Subcutaneous abdominal adipose tissue (tissue), 5 donors: Measurements from ENCODE around the gene SCAMP3.
"Not testable (repeated sequence)": the region's sequence is repeated elsewhere in the genome, so short reads cannot be mapped to it uniquely, and the experiment has no call there.

ENCODE experiments used
- H3K27ac ChIP-seq: one replicate; pipeline ENCODE4 v1.7.0; 2013; ENCODE audit warnings: low read depth, mild to moderate bottlenecking, inconsistent platforms, low read length, moderate library complexity
- H3K27me3 ChIP-seq, 5 donors: one replicate each; pipeline ENCODE4 v1.7.0; 2013; ENCODE audit warnings: low read length in 5 of 5, inconsistent platforms in 1 of 5; ENCODE audit not compliant: control insufficient read depth in 5 of 5, insufficient read depth in 4 of 5
- H3K36me3 ChIP-seq, 5 donors: one replicate each; pipeline ENCODE4 v1.7.0; 2013; ENCODE audit warnings: low read length in 5 of 5; ENCODE audit not compliant: control insufficient read depth in 5 of 5, insufficient read depth in 5 of 5
- H3K4me1 ChIP-seq, 5 donors: one replicate each; pipeline ENCODE4 v1.7.0; 2013; ENCODE audit warnings: low read length in 5 of 5, mild to moderate bottlenecking in 3 of 5, moderate library complexity in 1 of 5; ENCODE audit not compliant: control insufficient read depth in 5 of 5, insufficient read depth in 5 of 5
- H3K4me3 ChIP-seq, 5 donors: one replicate each; pipeline ENCODE4 v1.7.0; 2013; ENCODE audit warnings: low read length in 5 of 5, low read depth in 1 of 5
- H3K9ac ChIP-seq, 5 donors: one replicate each; pipeline ENCODE4 v1.7.0; 2013; ENCODE audit warnings: low read length in 5 of 5, mild to moderate bottlenecking in 4 of 5, moderate library complexity in 3 of 5
- H3K9me3 ChIP-seq, 5 donors: one replicate each; pipeline ENCODE4 v1.7.0; 2013; ENCODE audit warnings: low read length in 5 of 5; ENCODE audit not compliant: control insufficient read depth in 5 of 5
- donor health status: healthy.
- donor health status: healthy.
- donor health status: healthy.
- donor health status: healthy.
- donor health status: healthy.

Gene SCAMP3

DNA sequence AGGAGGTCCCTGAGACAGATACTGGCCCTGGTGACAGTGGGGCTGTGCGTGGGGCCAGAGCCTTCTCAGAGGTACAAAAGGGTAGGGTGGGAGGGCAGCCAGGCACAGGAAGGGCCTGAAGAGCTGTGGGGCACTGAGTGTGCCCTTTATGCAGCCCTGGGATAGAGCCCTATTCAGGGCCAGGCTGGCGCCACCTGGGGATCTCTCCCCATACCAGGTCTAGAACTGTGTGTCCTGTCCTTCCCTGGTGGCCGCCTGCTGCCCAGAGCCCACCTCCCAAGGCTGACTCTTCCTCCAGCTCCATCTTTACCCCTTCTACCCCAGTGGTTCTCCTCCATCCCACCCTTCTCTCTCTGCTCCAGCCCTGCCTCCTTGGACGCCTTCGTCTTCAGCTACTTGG, 28.7 kb downstream of the SCAMP3 start:
- H3K4me3 ChIP-seq, H3K9ac ChIP-seq, H3K27ac ChIP-seq, H3K27me3 ChIP-seq, H3K9me3 ChIP-seq, H3K4me1 ChIP-seq: not testable (repeated sequence)
- H3K36me3 ChIP-seq, result peaks cover 0 to 29% (median 22%) of the 10 kb centered on the region in 5 donors

DNA sequence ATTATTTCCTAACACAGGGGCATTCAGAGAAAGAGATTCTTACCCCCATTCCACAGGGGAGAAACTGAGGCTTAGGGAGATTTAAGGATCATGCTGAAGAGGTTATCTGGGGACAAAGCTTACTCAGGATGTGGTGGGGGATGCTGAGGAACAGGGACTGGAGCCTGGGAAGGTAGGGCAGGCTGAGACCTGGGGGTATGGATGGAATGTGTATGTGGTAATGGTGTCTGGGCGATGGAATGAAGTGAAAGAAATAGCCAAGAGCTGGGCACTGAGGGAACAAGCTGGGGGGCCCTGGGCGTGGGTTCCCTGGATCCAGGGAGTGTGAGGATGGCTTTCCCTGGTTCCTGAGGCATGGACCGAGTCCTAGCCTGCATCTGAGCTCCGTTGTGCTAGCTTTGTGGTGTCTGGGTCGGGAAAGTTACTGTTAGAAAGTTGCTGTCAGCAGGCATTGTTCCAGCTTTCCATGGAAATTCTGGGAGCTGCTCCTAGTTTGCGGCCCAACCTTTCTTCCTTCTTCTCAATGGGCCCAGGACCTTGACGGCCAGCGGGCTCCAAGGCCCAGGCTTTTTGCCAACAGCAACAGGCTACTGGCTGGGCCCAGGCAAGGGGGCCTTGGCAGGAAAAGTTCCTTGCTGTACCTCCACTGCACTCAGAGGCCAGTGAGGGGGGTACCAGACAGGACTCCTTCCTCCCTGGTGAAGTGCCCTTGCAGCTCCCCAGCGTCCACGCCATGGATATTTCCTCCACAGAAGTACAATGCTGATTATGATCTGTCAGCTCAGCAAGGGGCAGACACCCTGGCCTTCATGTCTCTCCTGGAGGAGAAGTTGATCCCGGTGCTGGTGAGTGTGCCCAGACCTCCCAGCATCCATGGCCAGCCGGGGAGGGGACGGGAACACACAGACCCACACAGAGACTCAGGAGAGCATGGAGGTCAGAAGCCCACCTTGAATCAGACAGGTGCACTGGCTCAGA, 29.9 kb downstream of the SCAMP3 start:
- H3K9ac ChIP-seq, H3K9me3 ChIP-seq, H3K27ac ChIP-seq, H3K27me3 ChIP-seq, H3K4me3 ChIP-seq: not testable (repeated sequence)
- Histone ChIP-seq H3K36me3 (peaks cover 0 to 21% (median 18%) of the 10 kb centered on the region in 5 donors), H3K4me1 (peaks cover 5 to 11% (median 6%) of the 10 kb centered on the region in 5 donors)

DNA sequence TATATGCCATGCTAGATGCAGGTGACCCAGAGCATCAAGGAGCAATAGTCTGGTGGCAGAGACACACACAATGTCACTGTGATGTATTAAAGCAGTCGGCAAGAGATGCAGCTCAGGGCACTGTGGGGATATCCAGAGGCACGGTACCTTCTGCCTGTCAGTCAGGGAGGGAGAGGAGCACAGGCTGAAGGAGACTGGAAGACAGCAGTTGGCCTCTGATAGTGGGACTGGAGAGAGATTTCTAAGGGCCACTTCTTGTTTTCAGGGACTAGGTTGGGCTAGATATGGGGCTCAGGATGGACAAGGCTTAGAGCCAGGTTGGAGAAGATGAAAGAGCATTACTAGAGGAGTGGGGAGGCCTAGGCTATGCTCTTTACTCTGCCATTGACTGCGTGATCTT, 30.9 kb downstream of the SCAMP3 start:
- H3K9me3 ChIP-seq, H3K27me3 ChIP-seq, H3K9ac ChIP-seq, H3K4me3 ChIP-seq, H3K27ac ChIP-seq: not testable (repeated sequence)
- Histone ChIP-seq H3K36me3 (peaks cover 0 to 11% (median 9%) of the 10 kb centered on the region in 5 donors), H3K4me1 (peaks cover 7 to 20% (median 14%) of the 10 kb centered on the region in 5 donors)

DNA sequence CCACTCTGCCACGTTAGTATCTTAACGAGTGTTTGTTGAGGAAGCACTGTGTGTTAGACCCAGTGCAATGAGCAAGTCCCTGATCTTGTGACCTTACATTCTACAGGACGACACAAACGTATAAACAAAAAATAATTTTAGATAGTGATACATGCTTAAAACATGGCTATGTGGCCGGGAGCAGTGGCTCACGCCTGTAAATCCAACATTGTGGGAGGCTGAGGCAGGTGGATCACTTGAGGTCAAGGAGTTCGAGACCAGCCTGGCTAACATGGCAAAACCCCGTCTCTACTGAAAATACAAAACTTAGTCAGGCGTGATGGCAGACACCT, 34.1 kb downstream of the SCAMP3 start:
- H3K4me1 ChIP-seq, result peaks cover 8 to 31% (median 17%) of the 10 kb centered on the region in 5 donors
- H3K4me3 ChIP-seq, result peak overlapping the region; percentile 64 to 90 (median 80)
- no peaks in the 10 kb centered on the region for H3K9me3 ChIP-seq

DNA sequence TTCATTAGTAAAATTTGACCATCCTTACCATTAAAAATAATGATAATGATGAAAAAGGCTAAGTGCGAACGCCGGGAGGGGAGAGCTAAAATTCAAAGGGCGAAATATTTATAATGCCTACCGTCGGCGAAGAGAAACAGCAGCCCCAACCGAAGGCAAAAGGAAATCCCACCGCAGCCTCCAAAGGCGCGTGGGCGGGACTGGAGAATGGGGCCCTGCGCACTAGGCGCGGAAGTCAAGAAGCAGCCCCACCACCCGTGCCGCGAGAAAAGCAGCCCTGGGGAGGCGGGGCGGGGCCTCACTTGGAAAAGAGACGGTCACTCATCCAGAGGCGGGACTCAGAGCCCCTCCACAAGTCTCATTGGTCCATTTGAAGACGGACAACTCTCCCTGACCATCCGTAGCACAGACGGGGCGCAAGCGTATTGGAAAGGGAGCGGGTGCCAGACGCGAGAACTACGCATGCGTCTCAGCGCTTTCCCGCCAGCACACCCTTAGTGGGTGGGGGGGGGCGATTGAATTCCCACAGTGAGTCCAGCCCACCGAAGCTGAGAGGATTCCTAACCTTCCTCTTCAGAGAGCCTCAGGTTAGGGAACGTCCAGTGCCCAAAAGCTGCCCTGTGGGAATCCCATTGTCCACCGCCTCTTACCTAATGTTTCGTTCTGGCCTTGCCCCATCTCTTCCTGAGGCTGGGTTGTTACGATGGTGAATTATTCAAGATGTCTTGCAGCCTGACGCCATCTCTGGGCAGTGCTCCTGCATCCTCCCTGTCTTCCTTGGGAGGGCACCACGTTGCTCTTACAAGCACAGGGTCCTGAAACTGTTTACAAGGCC, 34.7 kb downstream of the SCAMP3 start:
- H3K27ac ChIP-seq, result peak overlapping the region; percentile 81
- H3K27me3 ChIP-seq, result no peaks in the 10 kb centered on the region
- peak overlapping the region; percentile 64 to 90 (median 80) for H3K4me3 ChIP-seq
- H3K9me3 ChIP-seq, result no peaks in the 10 kb centered on the region
- no peaks in the 10 kb centered on the region for H3K36me3 ChIP-seq
- H3K4me1 ChIP-seq, result peaks cover 8 to 31% (median 17%) of the 10 kb centered on the region in 5 donors
- peak overlapping the region in 4 of 5 donors; percentile 72 to 83 (median 78) for H3K9ac ChIP-seq

More for the DNA sequence above, 34.1 kb downstream of the SCAMP3 start:
- H3K9ac ChIP-seq, result peak overlapping the region in 4 of 5 donors; percentile 69 to 83 (median 76)
- H3K36me3 ChIP-seq, result no peaks in the 10 kb centered on the region
- peak overlapping the region; percentile 60 for H3K27ac ChIP-seq
- no peaks in the 10 kb centered on the region for H3K27me3 ChIP-seq

DNA sequence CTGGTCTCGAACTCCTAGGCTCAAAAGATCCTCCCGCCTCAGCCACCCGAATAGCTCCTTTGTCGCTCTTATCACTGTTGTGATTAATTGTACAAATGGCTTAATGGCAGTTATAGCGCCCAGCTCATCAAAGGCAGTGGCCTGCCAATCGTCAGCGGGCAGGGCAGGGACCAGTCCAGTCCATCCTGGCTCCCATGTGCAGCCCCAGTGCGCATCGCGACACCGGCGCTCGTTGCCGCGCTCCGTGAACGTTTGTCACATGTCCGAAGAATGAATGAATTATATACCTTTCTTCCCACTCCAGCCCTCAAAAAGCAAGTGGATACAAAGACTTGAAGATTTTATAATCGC, 35.3 kb downstream of the SCAMP3 start:
- Histone ChIP-seq H3K27ac (peak overlapping the region; percentile 81), H3K4me1 (peaks cover 8 to 27% (median 17%) of the 10 kb centered on the region in 5 donors), H3K4me3 (peak overlapping the region; percentile 64 to 81 (median 76)), H3K9me3 (no peaks in the 10 kb centered on the region), H3K36me3 (no peaks in the 10 kb centered on the region), H3K27me3 (no peaks in the 10 kb centered on the region), H3K9ac (peak overlapping the region in 4 of 5 donors; percentile 57 to 75 (median 64))

DNA sequence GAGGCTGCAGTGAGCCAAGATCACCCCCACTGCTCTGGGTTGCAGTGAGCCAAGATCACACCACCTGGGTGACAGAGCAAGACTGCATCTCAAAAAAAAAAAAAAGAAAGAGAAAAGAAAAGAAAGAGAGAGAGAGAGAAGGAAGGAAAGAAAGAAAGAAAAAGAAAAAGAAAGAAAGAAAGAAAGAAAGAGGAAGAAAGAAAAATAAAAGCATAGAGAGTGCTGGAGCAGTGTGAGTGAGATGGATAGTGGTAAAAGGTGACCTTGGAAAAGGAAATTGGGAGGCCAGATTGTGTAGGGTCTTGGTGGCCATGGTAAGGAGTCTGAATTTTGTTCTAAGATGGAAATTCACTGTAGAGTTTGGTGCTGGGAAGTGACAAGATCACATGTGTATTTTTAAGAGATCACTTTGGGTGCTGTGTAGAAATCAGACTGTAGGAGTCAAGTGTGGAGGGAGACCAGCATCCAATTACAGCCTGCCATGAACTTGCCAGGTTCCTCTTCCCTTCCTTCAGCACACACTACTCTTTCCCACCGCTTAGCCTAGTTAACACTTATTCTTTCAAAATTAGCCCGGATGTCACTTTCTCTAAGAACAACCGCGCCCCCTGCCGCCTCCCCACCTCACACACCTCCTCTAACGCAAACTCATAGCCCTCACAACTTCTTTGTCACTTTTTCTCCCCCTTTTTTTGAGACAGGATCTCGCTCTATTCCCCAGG, 35.8 kb downstream of the SCAMP3 start:
- Histone ChIP-seq H3K27ac (peak overlapping the region; percentile 81), H3K9me3 (no peaks in the 10 kb centered on the region), H3K4me3 (peak overlapping the region; percentile 64 to 81 (median 76)), H3K4me1 (peaks cover 8 to 27% (median 17%) of the 10 kb centered on the region in 5 donors), H3K9ac (peak overlapping the region in 4 of 5 donors; percentile 57 to 75 (median 64)), H3K36me3 (no peaks in the 10 kb centered on the region), H3K27me3 (no peaks in the 10 kb centered on the region)

DNA sequence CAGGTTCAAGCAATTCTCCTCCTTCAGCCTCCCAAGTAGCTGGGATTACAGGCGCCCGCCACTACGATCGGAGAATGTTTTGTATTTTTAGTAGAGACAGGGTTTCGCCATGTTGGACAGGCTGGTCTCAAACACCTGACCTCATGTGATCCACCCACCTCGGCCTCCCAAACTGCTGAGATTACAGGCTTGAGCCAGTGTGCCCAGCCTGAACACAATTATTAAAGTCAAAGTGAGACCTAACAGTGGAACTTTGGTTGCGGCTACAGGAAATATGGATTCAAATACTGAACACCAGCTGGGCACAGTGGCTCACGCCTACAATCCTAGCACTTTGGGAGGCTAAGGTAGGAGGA, 36.8 kb downstream of the SCAMP3 start:
- H3K27ac ChIP-seq, H3K9ac ChIP-seq, H3K4me3 ChIP-seq, H3K36me3 ChIP-seq, H3K9me3 ChIP-seq, H3K27me3 ChIP-seq: not testable (repeated sequence)
- H3K4me1 ChIP-seq, result peaks cover 8 to 27% (median 17%) of the 10 kb centered on the region in 5 donors

DNA sequence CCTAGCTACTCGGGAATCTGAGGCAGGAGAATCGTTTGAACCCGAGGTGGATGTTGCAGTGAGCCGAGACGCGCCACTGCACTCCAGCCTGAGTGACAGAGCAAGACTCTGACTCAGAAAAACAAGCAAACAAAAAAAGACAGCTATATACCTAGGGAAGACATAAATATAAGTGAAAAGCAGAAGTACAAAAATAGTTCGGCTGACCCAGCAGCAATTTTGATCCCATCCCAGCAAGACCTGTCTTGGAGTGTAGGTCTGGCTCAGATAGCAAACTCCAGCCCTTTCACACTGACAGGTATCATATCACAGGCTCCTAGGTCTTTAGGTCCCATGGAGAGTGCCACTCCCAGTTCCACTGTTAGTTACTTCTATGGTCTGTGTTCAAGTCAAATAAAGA, 39.1 kb downstream of the SCAMP3 start:
- H3K9ac ChIP-seq, result no peak overlapping the region
- no peaks in the 10 kb centered on the region for H3K9me3 ChIP-seq
- no peak overlapping the region for H3K4me3 ChIP-seq
- H3K36me3 ChIP-seq, result no peaks in the 10 kb centered on the region
- peaks cover 8 to 35% (median 24%) of the 10 kb centered on the region in 5 donors for H3K4me1 ChIP-seq
- no peak overlapping the region for H3K27ac ChIP-seq
- H3K27me3 ChIP-seq, result no peaks in the 10 kb centered on the region
